ENCODE measurements around the gene SEZ6L. TPM values are rescaled to one million over a fixed set of nuclear protein-coding genes. Genes with fewer than 3 reads are reported as not detected.
"Not testable (repeated sequence)": the region's sequence is repeated elsewhere in the genome, so short reads cannot be mapped to it uniquely, and the experiment has no call there.

SEZ6L gene
- total RNA-seq, 2 experiments from 2014 or later: not detected

- POLR2A ChIA-PET: interaction anchor here (1.0 kb wide), 1 partner anchor 9 kb away, joined by 3 read pairs; no protein-coding TSS in a partner anchor
- CTCF ChIA-PET: interaction anchor here (1.0 kb wide), 1 partner anchor 13 kb away, joined by 3 read pairs; no protein-coding TSS in a partner anchor
Observed at GRCh38 chr22:26401726-26402125, 232.5 kb downstream of the SEZ6L start.

- ChIA-PET POLR2A (no interaction called here), CTCF (no interaction called here)
Observed at GRCh38 chr22:26404851-26405421, 235.7 kb downstream of the SEZ6L start.

GRCh38 chr22:26406118-26406517 is 236.9 kb downstream of the SEZ6L start:
- ChIA-PET POLR2A (no interaction called here), CTCF (no interaction called here)

GRCh38 chr22:26408562-26409220 is 239.4 kb downstream of the SEZ6L start:
- POLR2A ChIA-PET, CTCF ChIA-PET: not testable (repeated sequence)

- POLR2A ChIA-PET: no interaction called here
- CTCF ChIA-PET: no interaction called here
Observed at GRCh38 chr22:26409719-26410335, 240.6 kb downstream of the SEZ6L start.

- CTCF ChIA-PET: no interaction called here
- POLR2A ChIA-PET: interaction anchor here (1.1 kb wide), 1 partner anchor 8 kb away, joined by 3 read pairs; no protein-coding TSS in a partner anchor
Observed at GRCh38 chr22:26410386-26410785, 241.1 kb downstream of the SEZ6L start.

GRCh38 chr22:26414347-26414746 is 245.1 kb downstream of the SEZ6L start:
- ChIA-PET CTCF (no interaction called here), POLR2A (no interaction called here)

GRCh38 chr22:26416256-26416655 is 247.0 kb downstream of the SEZ6L start:
- ChIA-PET POLR2A (no interaction called here), CTCF (no interaction called here)

- POLR2A ChIA-PET: no interaction called here
- CTCF ChIA-PET: no interaction called here
Observed at GRCh38 chr22:26416670-26417276, 247.5 kb downstream of the SEZ6L start.

GRCh38 chr22:26417406-26417805 is 248.1 kb downstream of the SEZ6L start:
- CTCF ChIA-PET: no interaction called here
- POLR2A ChIA-PET: no interaction called here

GRCh38 chr22:26418620-26419019 is 249.4 kb downstream of the SEZ6L start:
- CTCF ChIA-PET: no interaction called here
- POLR2A ChIA-PET: no interaction called here

GRCh38 chr22:26426924-26427323 is 257.7 kb downstream of the SEZ6L start:
- POLR2A ChIA-PET: no interaction called here
- CTCF ChIA-PET: no interaction called here

GRCh38 chr22:26428515-26429457 is 259.5 kb downstream of the SEZ6L start, which contains the start of gene ASPHD2:
Gene ASPHD2 (plus strand): TSS chr22:26429260. CDS start chr22:26433616, 4,356 bp downstream.
- CTCF ChIA-PET: interaction anchor here (0.9 to 3.0 kb wide), 3 partner anchors 32 to 64 kb away, joined by 3 to 12 read pairs (median 3); partner anchors contain the start of genes HPS4 and SRRD
- POLR2A ChIA-PET: interaction anchor here (0.6 to 2.7 kb wide), 3 partner anchors 54 to 245 kb away, joined by 3 to 18 read pairs (median 3); partner anchors contain the start of genes HPS4 and SRRD

- POLR2A ChIA-PET: interaction anchor here (0.6 to 2.7 kb wide), 3 partner anchors 53 to 1901 kb away, joined by 3 to 18 read pairs (median 8); partner anchors contain the start of genes HPS4 and SRRD
- CTCF ChIA-PET: interaction anchor here (0.8 to 3.0 kb wide), 3 partner anchors 30 to 59 kb away, joined by 3 to 12 read pairs (median 4); partner anchors contain the start of genes HPS4 and SRRD
Observed at GRCh38 chr22:26429458-26430286, 260.4 kb downstream of the SEZ6L start.

- CTCF ChIA-PET: interaction anchor here (0.8 to 3.0 kb wide), 3 partner anchors 29 to 60 kb away, joined by 3 to 12 read pairs (median 4); partner anchors contain the start of genes HPS4 and SRRD
- POLR2A ChIA-PET: interaction anchor here (0.7 to 2.7 kb wide), 3 partner anchors 36 to 263 kb away, joined by 3 to 18 read pairs (median 4); partner anchors contain the start of genes HPS4 and SRRD
Observed at GRCh38 chr22:26430600-26430999, 261.3 kb downstream of the SEZ6L start.

GRCh38 chr22:26431261-26431995 is 262.2 kb downstream of the SEZ6L start:
- ChIA-PET POLR2A (interaction anchor here (0.7 to 2.7 kb wide), 4 partner anchors 36 to 264 kb away, joined by 3 to 18 read pairs (median 4); partner anchors contain the start of genes HPS4 and SRRD), CTCF (interaction anchor here (3.0 kb wide), 1 partner anchor 51 kb away, joined by 12 read pairs; the partner anchor contains the start of genes HPS4 and SRRD)

All from activated CD8-positive, alpha-beta memory T cell treated with anti-CD3 and anti-CD28 coated beads for 36 hours (primary cell).